Measurements from ENCODE around the gene GGT1.
"Not testable (repeated sequence)": the region's sequence is repeated elsewhere in the genome, so short reads cannot be mapped to it uniquely, and the experiment has no call there.

- not testable (repeated sequence) for TF ChIP-seq CTCF, POLR2A (IDR thresholded peaks at IDR 0.05)
Measured at GRCh38 chr22:24633231-24634023, 30.4 kb downstream of the GGT1 start.
